GM18505 (cell line): ENCODE results near the gene POLD2.

ENCODE experiments used
- ATAC-seq: cut with Tn5 transposase; IDR thresholded peaks from one replicate; pipeline ENCODE4 v1.9.1; 2021; ENCODE audit not compliant: unreplicated experiment
- POLR2A ChIP-seq: IDR thresholded peaks from 4 replicates; pipeline ENCODE4 v1.6.1; 2011; ENCODE audit warnings: borderline replicate concordance; ENCODE audit not compliant: insufficient read depth, insufficient read length; ENCODE audit errors: extremely low read depth

The POLD2 gene

GRCh38 chr7:44065431-44066110, 57.8 kb downstream of the POLD2 start, which contains the start of gene PGAM2:
PGAM2 (minus strand) TSS chr7:44065567; CDS start chr7:44065529, 38 bp downstream.
- ATAC-seq: no peak
- TF ChIP-seq POLR2A: no peak

DNA sequence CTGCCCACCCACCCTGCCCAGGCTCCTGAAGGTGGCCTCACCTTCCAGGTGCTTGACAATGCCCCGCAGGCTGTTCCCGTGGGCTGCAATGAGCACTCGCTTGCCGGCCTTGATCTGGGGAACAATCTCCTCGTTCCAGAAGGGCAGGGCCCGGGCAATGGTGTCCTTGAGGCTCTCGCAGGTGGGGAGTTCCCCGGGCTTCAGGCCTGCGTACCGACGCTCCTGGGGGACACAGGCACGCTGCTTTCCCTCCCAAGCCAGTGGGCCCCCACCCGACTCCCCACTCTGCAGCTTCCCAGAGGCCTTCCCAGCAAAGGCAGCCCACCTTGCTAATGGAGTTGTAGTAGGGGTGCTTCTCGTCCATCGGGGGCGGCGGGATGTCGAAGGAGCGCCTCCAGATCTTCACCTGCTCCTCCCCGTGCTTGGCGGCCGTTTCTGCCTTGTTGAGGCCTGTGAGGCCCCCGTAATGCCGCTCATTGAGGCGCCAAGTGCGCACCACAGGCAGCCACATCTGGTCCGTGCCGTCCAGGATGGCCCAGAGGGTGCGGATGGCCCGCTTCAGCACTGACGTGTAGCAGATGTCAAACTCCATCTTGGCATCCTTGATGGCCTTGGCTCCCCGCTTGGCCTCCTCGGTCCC, 58.4 kb downstream of the POLD2 start:
- ATAC-seq: no peak
- peak; percentile 31 for TF ChIP-seq POLR2A
